Prostate gland (tissue), 2 donors: ENCODE data around the gene TAF9B. TPM values are rescaled to one million over a fixed set of nuclear protein-coding genes. Genes with fewer than 3 reads are reported as not detected.
"Not testable (repeated sequence)": the region's sequence is repeated elsewhere in the genome, so short reads cannot be mapped to it uniquely, and the experiment has no call there.

Experiments
- DNase-seq: peaks from one replicate; pipeline ENCODE4 v3.0.0-alpha.2; 2019; ENCODE audit warnings: low spot score
- H3K27ac ChIP-seq, 2 donors: fragments of 200-600 bp; sonication (generic); 2 replicates each; pipeline ENCODE4 v1.5.1; 2017 to 2019
- H3K27me3 ChIP-seq: fragments of 200-600 bp; sonication (generic); replicated peaks from 2 replicates; pipeline ENCODE4 v1.5.1; 2019; ENCODE audit not compliant: insufficient read depth
- H3K36me3 ChIP-seq, 2 donors: fragments of 200-600 bp; sonication (generic); 1 replicate in 1 of 2; 2 replicates in 1 of 2; pipeline versions ENCODE4 v1.5.1 to v1.8.1; 2017 to 2019
- H3K4me1 ChIP-seq: fragments of 200-600 bp; sonication (generic); replicated peaks from 2 replicates; pipeline ENCODE4 v1.5.1; 2019
- H3K4me3 ChIP-seq, 2 donors: fragments of 200-600 bp; sonication (generic); 2 replicates each; pipeline ENCODE4 v1.5.1; 2017 to 2019
- H3K9me3 ChIP-seq: fragments of 200-600 bp; sonication (generic); 2 replicates; pipeline ENCODE4 v1.5.1; 2017
- CTCF ChIP-seq, 4 experiments: fragments of 200-600 bp in 2 of 4; fragments of 450-650 bp in 2 of 4; sonication (generic) in 2 of 4; IDR thresholded peaks; 1 replicate in 3 of 4; 2 replicates in 1 of 4; pipeline ENCODE4 v1.5.1; 2016 to 2019; ENCODE audit warnings: antibody characterized with exemption in 4 of 4, mild to moderate bottlenecking in 2 of 4, moderate library complexity in 2 of 4
- POLR2A ChIP-seq: fragments of 450-650 bp; IDR thresholded peaks from one replicate; pipeline ENCODE4 v1.6.1; 2016; ENCODE audit warnings: antibody characterized with exemption, mild to moderate bottlenecking
- POLR2AphosphoS5 ChIP-seq: sonication (generic); formaldehyde crosslinking; IDR thresholded peaks from one replicate; pipeline ENCODE4 v1.6.1; 2017; ENCODE audit warnings: antibody characterized with exemption
- WGBS: methylation state at CpG from one replicate; pipeline ENCODE4 v1.1.5; 2018; 5-methylcytosine and 5-hydroxymethylcytosine counted together
- intact Hi-C: fragments of 100-400 bp; cut with DNase I; formaldehyde crosslinking; loops from one replicate; pipeline ENCODE4 v1.14.2; 2022
- total RNA-seq, 2 donors: library from RNA; depleted of rRNA; stranded (reverse); fragments of >200 nt; gene quantifications; one replicate each; pipeline ENCODE4 v1.1.0, GENCODE V29; 2016

TAF9B gene
- total RNA-seq, 2 donors from 2014 or later, result 27.0 to 37.4 TPM

- 89% methylated on average over 1 of the region's 1 CpG for WGBS
- no peak overlapping the region for H3K27ac ChIP-seq
- no peaks in the 10 kb centered on the region for H3K27me3 ChIP-seq
- no peaks in the 10 kb centered on the region for H3K4me1 ChIP-seq
- TF ChIP-seq POLR2AphosphoS5 (no peak), CTCF (IDR thresholded peaks at IDR 0.05) (no peak), POLR2A (no peak)
- no peak overlapping the region for H3K4me3 ChIP-seq
- intact Hi-C loops, result loop anchor here (10.0 kb wide), 1 partner anchor 197 kb away; no protein-coding TSS in a partner anchor
- no peak for DNase-seq
- no peaks in the 10 kb centered on the region for H3K9me3 ChIP-seq
- no peaks in the 10 kb centered on the region for H3K36me3 ChIP-seq
Measured at GRCh38 chrX:78102091-78102490, 37.4 kb downstream of the TAF9B start.

- no peak overlapping the region for H3K27ac ChIP-seq
- H3K4me1 ChIP-seq, result no peaks in the 10 kb centered on the region
- no peak overlapping the region for H3K4me3 ChIP-seq
- TF ChIP-seq POLR2A (no peak), CTCF (IDR thresholded peaks at IDR 0.05) (no peak), POLR2AphosphoS5 (no peak)
- no peak for DNase-seq
- intact Hi-C loops, result no loop called here
- H3K9me3 ChIP-seq, result no peaks in the 10 kb centered on the region
- H3K27me3 ChIP-seq, result no peaks in the 10 kb centered on the region
- H3K36me3 ChIP-seq, result no peaks in the 10 kb centered on the region
Measured at GRCh38 chrX:78098108-78098507, 41.3 kb downstream of the TAF9B start.

GRCh38 chrX:78092296-78092695 lies 47.2 kb downstream of the TAF9B start:
- intact Hi-C loops, result no loop called here
- no peaks in the 10 kb centered on the region for H3K36me3 ChIP-seq
- no peaks in the 10 kb centered on the region for H3K9me3 ChIP-seq
- 15% methylated on average over 2 of the region's 2 CpGs for WGBS
- no peaks in the 10 kb centered on the region for H3K4me1 ChIP-seq
- DNase-seq, result no peak
- no peak overlapping the region for H3K4me3 ChIP-seq
- H3K27me3 ChIP-seq, result no peaks in the 10 kb centered on the region
- H3K27ac ChIP-seq, result no peak overlapping the region
- no peak for TF ChIP-seq CTCF (IDR thresholded peaks at IDR 0.05)
- TF ChIP-seq POLR2AphosphoS5, result no peak
- TF ChIP-seq POLR2A, result no peak

- H3K27ac ChIP-seq, DNase-seq, H3K4me3 ChIP-seq, H3K36me3 ChIP-seq, H3K4me1 ChIP-seq, intact Hi-C loops, H3K27me3 ChIP-seq, H3K9me3 ChIP-seq: not testable (repeated sequence)
- WGBS, result 93% methylated on average over 6 of the region's 6 CpGs
Measured at GRCh38 chrX:78081413-78081812, 58.0 kb downstream of the TAF9B start.

Other genes starting within 250 kb of the TAF9B start
- 10 to 100 TPM; 37.1 to 79.4 TPM for gene MAGT1, start 244.2 kb downstream of the TAF9B start, total RNA-seq
- 100 to 1,000 TPM; 203 to 374 TPM for gene COX7B, start 240.2 kb downstream of the TAF9B start, total RNA-seq
- 10 to 100 TPM in 1 of 2 donors, 1 to 10 TPM in 1; 9.8 to 15.1 TPM for gene ATP7A, start 229.0 kb downstream of the TAF9B start, total RNA-seq
- not detected for gene PGAM4, start 170.0 kb downstream of the TAF9B start, total RNA-seq
- gene PGK1, start 35.4 kb downstream of the TAF9B start, total RNA-seq, result 100 to 1,000 TPM; 120 to 146 TPM
- 1 to 10 TPM in 1 of 2 donors, under 1 TPM in 1; 0.97 to 1.5 TPM for gene CYSLTR1, start 188.0 kb upstream of the TAF9B start, total RNA-seq